ENCODE results near the gene MSLN.

GRCh38 chr16:735982-736453 is 24.5 kb upstream of the MSLN start:
- TF ChIP-seq CTCF (IDR thresholded peaks at IDR 0.05; ENCODE audit: borderline replicate concordance, extremely low read depth, low read length, poor library complexity, severe bottlenecking), result no peak
- TF ChIP-seq EZH2 (IDR thresholded peaks at IDR 0.05; ENCODE audit: borderline replicate concordance, low read depth, low read length, severe bottlenecking), result no peak
